Transverse colon (tissue), 4 donors: ENCODE data around the gene FARSB. TPM values are rescaled to one million over a fixed set of nuclear protein-coding genes. Genes with fewer than 3 reads are reported as not detected.

ENCODE experiments used
- DNase-seq: peaks from one replicate; pipeline ENCODE4 v3.0.0-alpha.2; 2019
- H3K27ac ChIP-seq, 4 donors: fragments of 200-600 bp; sonication (generic); 2 replicates each; pipeline ENCODE4 v1.5.1; 2016 to 2018; ENCODE audit warnings: inconsistent platforms in 4 of 4
- H3K27me3 ChIP-seq: fragments of 200-600 bp; sonication (generic); 2 replicates; pipeline ENCODE4 v1.5.1; 2017; ENCODE audit warnings: inconsistent platforms
- H3K36me3 ChIP-seq, 4 donors: fragments of 200-600 bp; sonication (generic); 2 replicates each; pipeline ENCODE4 v1.5.1; 2017 to 2019; ENCODE audit warnings: inconsistent platforms in 4 of 4
- H3K4me1 ChIP-seq, 4 donors: fragments of 200-600 bp; sonication (generic); 2 replicates each; pipeline ENCODE4 v1.5.1; 2017 to 2020; ENCODE audit warnings: inconsistent platforms in 4 of 4
- H3K4me3 ChIP-seq, 4 donors: fragments of 200-600 bp; sonication (generic); 1 replicate in 1 of 4; 2 replicates in 3 of 4; pipeline versions ENCODE4 v1.5.1 to v1.6.1; 2017 to 2019; ENCODE audit warnings: inconsistent platforms in 4 of 4
- H3K9me3 ChIP-seq, 2 donors: fragments of 200-600 bp; sonication (generic); 2 replicates each; pipeline ENCODE4 v1.5.1; 2017 to 2019; ENCODE audit warnings: inconsistent platforms in 2 of 2
- EP300 ChIP-seq: sonication (generic); formaldehyde crosslinking; IDR thresholded peaks from one replicate; pipeline ENCODE4 v1.6.1; 2017; ENCODE audit warnings: antibody characterized with exemption, low read depth
- POLR2A ChIP-seq: fragments of 450-650 bp; IDR thresholded peaks from one replicate; pipeline ENCODE4 v1.6.1; 2016; ENCODE audit warnings: antibody characterized with exemption, mild to moderate bottlenecking, moderate library complexity
- POLR2AphosphoS5 ChIP-seq, 3 donors: sonication (generic); formaldehyde crosslinking; IDR thresholded peaks; one replicate each; pipeline ENCODE4 v1.6.1; 2016; ENCODE audit warnings: antibody characterized with exemption in 3 of 3
- WGBS, 2 donors: methylation state at CpG; one replicate each; pipeline ENCODE4 v1.1.5; 2018; ENCODE audit warnings: low coverage in 1 of 2; 5-methylcytosine and 5-hydroxymethylcytosine counted together
- in situ Hi-C, 4 donors: fragments of 200-750 bp; cut with MboI; loops; one replicate each; pipeline versions ENCODE4 v1.15.0 to v1.15.1; 2017; ENCODE audit warnings: low sequenced_read_pairs in 3 of 4, low pct_ligation_motif_present in 1 of 4, low pct_unique_long_range_greater_than_20kb in 1 of 4
- intact Hi-C: fragments of 100-400 bp; cut with DNase I; formaldehyde crosslinking; loops from one replicate; pipeline ENCODE4 v1.15.1; 2023; ENCODE audit warnings: low total_unique reads
- total RNA-seq, 4 donors: library from RNA; depleted of rRNA; stranded (reverse); fragments of >200 nt; gene quantifications; one replicate each; pipeline ENCODE4 v1.1.0, GENCODE V29; 2016
- TF ChIP-seq, protein P1 (sequence below), 5 experiments: fragments of 200-600 bp in 3 of 5; fragments of 450-650 bp in 2 of 5; sonication (generic) in 3 of 5; IDR thresholded peaks; 1 replicate in 2 of 5; 2 replicates in 3 of 5; pipeline ENCODE4 v1.5.1; 2016 to 2017; ENCODE audit warnings: antibody characterized with exemption in 5 of 5, inconsistent platforms in 3 of 5, mild to moderate bottlenecking in 2 of 5, moderate library complexity in 1 of 5

Gene FARSB
- total RNA-seq, 4 donors from 2014 or later, result 7.2 to 18.6 (median 9.5) TPM

GRCh38 chr2:222576171-222577081 is 79.5 kb downstream of the FARSB start:
- TF ChIP-seq EP300 (no peak), POLR2AphosphoS5 (IDR thresholded peaks at IDR 0.05) (no peak), POLR2A (no peak)
- TF ChIP-seq, protein P1, sequence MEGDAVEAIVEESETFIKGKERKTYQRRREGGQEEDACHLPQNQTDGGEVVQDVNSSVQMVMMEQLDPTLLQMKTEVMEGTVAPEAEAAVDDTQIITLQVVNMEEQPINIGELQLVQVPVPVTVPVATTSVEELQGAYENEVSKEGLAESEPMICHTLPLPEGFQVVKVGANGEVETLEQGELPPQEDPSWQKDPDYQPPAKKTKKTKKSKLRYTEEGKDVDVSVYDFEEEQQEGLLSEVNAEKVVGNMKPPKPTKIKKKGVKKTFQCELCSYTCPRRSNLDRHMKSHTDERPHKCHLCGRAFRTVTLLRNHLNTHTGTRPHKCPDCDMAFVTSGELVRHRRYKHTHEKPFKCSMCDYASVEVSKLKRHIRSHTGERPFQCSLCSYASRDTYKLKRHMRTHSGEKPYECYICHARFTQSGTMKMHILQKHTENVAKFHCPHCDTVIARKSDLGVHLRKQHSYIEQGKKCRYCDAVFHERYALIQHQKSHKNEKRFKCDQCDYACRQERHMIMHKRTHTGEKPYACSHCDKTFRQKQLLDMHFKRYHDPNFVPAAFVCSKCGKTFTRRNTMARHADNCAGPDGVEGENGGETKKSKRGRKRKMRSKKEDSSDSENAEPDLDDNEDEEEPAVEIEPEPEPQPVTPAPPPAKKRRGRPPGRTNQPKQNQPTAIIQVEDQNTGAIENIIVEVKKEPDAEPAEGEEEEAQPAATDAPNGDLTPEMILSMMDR (IDR thresholded peaks at IDR 0.05), result no peak
- peak overlapping the region in 2 of 4 donors; percentile 2 to 62 for H3K27ac ChIP-seq
- H3K4me1 ChIP-seq, result peaks cover 0 to 25% (median 8%) of the 10 kb centered on the region in 4 donors
- H3K27me3 ChIP-seq, result no peaks in the 10 kb centered on the region
- DNase-seq, result no peak
- no peaks in the 10 kb centered on the region for H3K36me3 ChIP-seq
- H3K9me3 ChIP-seq, result no peaks in the 10 kb centered on the region
- in situ Hi-C loops, result no loop called here
- intact Hi-C loops, result no loop called here
- 69 to 74% methylated on average over 7 of the region's 7 CpGs for WGBS, 2 donors
- no peak overlapping the region for H3K4me3 ChIP-seq

DNA sequence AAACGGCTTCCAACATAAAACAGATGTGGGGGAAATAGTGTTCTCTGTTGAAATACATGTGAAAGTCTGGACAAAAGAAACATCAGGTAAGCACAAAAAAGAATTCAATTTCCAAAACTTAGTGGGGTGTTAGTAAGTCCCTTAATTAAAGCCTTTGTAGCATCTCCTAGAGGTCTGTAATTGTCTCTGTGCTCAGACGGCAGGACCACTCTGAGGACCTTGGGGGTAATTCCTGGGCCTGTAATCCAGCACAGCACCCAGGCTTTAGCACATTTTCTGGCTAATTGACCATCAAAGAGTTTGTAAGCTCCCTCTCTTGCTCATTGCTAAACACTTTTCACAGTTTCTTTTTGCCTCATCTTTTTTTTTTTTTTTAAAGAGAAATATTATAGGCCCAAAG is 80.3 kb downstream of the FARSB start:
- no peak for TF ChIP-seq POLR2AphosphoS5 (IDR thresholded peaks at IDR 0.05)
- TF ChIP-seq, protein P1 (IDR thresholded peaks at IDR 0.05), result no peak
- TF ChIP-seq POLR2A, result no peak
- no peak for TF ChIP-seq EP300
- H3K36me3 ChIP-seq, result no peaks in the 10 kb centered on the region
- 80 to 94% methylated on average over 2 of the region's 2 CpGs for whole genome bisulfite sequencing, 2 donors
- no peak for DNase-seq
- peaks cover 0 to 25% (median 8%) of the 10 kb centered on the region in 4 donors for H3K4me1 ChIP-seq
- no peaks in the 10 kb centered on the region for H3K9me3 ChIP-seq
- intact Hi-C loops (no loop called here), in situ Hi-C loops (no loop called here)
- H3K27me3 ChIP-seq, result no peaks in the 10 kb centered on the region
- H3K4me3 ChIP-seq, result no peak overlapping the region
- no peak overlapping the region for H3K27ac ChIP-seq

DNA sequence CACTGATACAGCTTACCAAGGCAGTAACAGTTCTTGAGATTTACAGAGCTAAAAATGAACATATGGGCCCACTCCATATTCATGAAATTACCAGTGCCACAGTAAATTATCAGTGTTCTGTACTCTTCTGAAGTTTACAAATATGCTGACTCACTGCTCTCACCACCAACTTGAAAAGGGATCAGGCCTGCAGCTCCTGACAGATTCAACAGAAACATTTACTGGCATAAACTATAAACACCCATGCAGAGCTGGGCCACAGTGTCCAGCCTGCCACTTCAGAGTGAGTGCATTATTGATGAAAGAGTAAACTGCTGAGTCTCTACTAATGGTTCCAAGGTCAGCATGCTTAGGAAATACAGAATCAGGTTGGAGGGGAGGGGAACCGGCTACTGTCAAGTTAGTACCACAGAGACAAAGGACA is 83.1 kb downstream of the FARSB start:
- Histone ChIP-seq H3K4me3 (no peak overlapping the region), H3K27me3 (no peaks in the 10 kb centered on the region), H3K27ac (peak overlapping the region; percentile 25 to 63 (median 34)), H3K36me3 (no peaks in the 10 kb centered on the region), H3K4me1 (peaks cover 0 to 25% (median 8%) of the 10 kb centered on the region in 4 donors), H3K9me3 (no peaks in the 10 kb centered on the region)
- intact Hi-C loops, result no loop called here
- no peak for DNase-seq
- 59 to 100% methylated on average over 1 of the region's 1 CpG for WGBS, 2 donors
- no peak for TF ChIP-seq POLR2A
- peak in 1 of 3 donors; percentile 24 for TF ChIP-seq POLR2AphosphoS5 (IDR thresholded peaks at IDR 0.05)
- in situ Hi-C loops, result loop anchor here (25.0 kb wide), 3 partner anchors 260 to 535 kb away; a partner anchor contains a TSS

DNA sequence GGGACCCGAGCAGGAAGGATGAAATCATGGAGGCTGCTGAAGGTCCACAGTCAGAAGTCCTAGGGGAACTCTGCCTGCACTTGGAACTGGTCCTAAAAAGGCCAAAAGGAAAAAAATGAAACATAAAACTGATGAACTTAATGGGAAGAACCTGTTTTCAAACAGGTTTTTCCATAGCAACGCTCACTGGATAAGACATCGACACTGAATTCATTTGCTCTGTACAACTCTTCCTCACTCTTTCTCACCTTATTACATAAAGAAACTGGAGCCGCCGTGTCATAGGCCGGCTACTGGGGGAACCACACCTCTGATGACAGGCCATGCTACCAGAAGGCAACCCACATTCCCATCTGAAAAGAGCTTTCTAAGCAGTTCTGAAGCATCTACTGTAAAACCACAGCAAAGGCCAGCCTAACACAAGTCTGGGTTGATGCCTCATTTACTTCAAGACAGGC is 83.6 kb downstream of the FARSB start:
- H3K27ac ChIP-seq, result peak overlapping the region; percentile 25 to 63 (median 34)

More for the DNA sequence above, 83.6 kb downstream of the FARSB start:
- Histone ChIP-seq H3K27me3 (no peaks in the 10 kb centered on the region), H3K9me3 (no peaks in the 10 kb centered on the region), H3K4me3 (no peak overlapping the region), H3K36me3 (no peaks in the 10 kb centered on the region), H3K4me1 (peaks cover 0 to 24% (median 8%) of the 10 kb centered on the region in 4 donors)
- DNase-seq, result no peak
- TF ChIP-seq POLR2AphosphoS5 (IDR thresholded peaks at IDR 0.05) (no peak), EP300 (no peak), POLR2A (no peak)
- TF ChIP-seq, protein P1 (IDR thresholded peaks at IDR 0.05), result no peak
- intact Hi-C loops, result no loop called here
- 69 to 81% methylated on average over 6 of the region's 6 CpGs for WGBS, 2 donors
- in situ Hi-C loops, result loop anchor here (25.0 kb wide), 3 partner anchors 260 to 535 kb away; a partner anchor contains a TSS
